SK-MEL-5 (cell line): ENCODE measurements around the gene WLS. TPM values are rescaled to one million over a fixed set of nuclear protein-coding genes. Genes with fewer than 3 reads are reported as not detected.
A peak's percentile ranks its signal among the peaks of the same experiment; 100 is the strongest.

Experiments
- DNase-seq: peaks from one replicate; pipeline ENCODE4 v3.0.0-alpha.2; 2016; ENCODE audit warnings: low read depth, low spot score
- in situ Hi-C: cut with HindIII; loops from 2 replicates; pipeline ENCODE4 v1.10.0; 2016; ENCODE audit warnings: low sequenced_read_pairs, high pct_unique_total_duplicates, low pct_unique_long_range_greater_than_20kb
- total RNA-seq: library from RNA; depleted of rRNA; stranded (reverse); fragments of >200 nt; shearing (Covaris generic); gene quantifications from 2 replicates; pipeline ENCODE4 v1.2.3, GENCODE V29; 2014

The WLS gene
- total RNA-seq, 1 experiment from 2014 or later, result 33.8 TPM

- DNase-seq, result no peak
- in situ Hi-C loops, result no loop called here
Measured at GRCh38 chr1:68230901-68231626, 1.3 kb downstream of the WLS start.

GRCh38 chr1:68230484-68230802 lies 1.9 kb downstream of the WLS start:
- in situ Hi-C loops, result no loop called here
- peak; percentile 5 for DNase-seq

- in situ Hi-C loops, result no loop called here
- no peak for DNase-seq
Measured at GRCh38 chr1:68229650-68230483, 2.5 kb downstream of the WLS start.

GRCh38 chr1:68228851-68229250 lies 3.5 kb downstream of the WLS start:
- in situ Hi-C loops, result no loop called here

GRCh38 chr1:68227598-68227997 lies 4.7 kb downstream of the WLS start:
- in situ Hi-C loops, result no loop called here
- no peak for DNase-seq

More at GRCh38 chr1:68228851-68229250, 3.5 kb downstream of the WLS start:
- no peak for DNase-seq

- in situ Hi-C loops, result no loop called here
- no peak for DNase-seq
Measured at GRCh38 chr1:68225781-68226180, 6.5 kb downstream of the WLS start.

GRCh38 chr1:68223687-68224086 lies 8.6 kb downstream of the WLS start:
- in situ Hi-C loops, result no loop called here
- DNase-seq, result no peak

- DNase-seq, result no peak
Measured at GRCh38 chr1:68221980-68222373, 10.3 kb downstream of the WLS start.

GRCh38 chr1:68221001-68221979 lies 11.0 kb downstream of the WLS start:
- in situ Hi-C loops, result no loop called here
- no peak for DNase-seq

More at GRCh38 chr1:68221980-68222373, 10.3 kb downstream of the WLS start:
- in situ Hi-C loops, result no loop called here

GRCh38 chr1:68220420-68220819 lies 11.9 kb downstream of the WLS start:
- DNase-seq, result no peak
- in situ Hi-C loops, result no loop called here

GRCh38 chr1:68218490-68218889 lies 13.8 kb downstream of the WLS start:
- in situ Hi-C loops, result no loop called here

GRCh38 chr1:68217618-68218017 lies 14.7 kb downstream of the WLS start:
- in situ Hi-C loops, result no loop called here
- DNase-seq, result no peak

More at GRCh38 chr1:68218490-68218889, 13.8 kb downstream of the WLS start:
- no peak for DNase-seq

GRCh38 chr1:68217060-68217554 lies 15.2 kb downstream of the WLS start:
- no peak for DNase-seq

GRCh38 chr1:68216089-68216772 lies 16.1 kb downstream of the WLS start:
- in situ Hi-C loops, result no loop called here
- DNase-seq, result no peak

More at GRCh38 chr1:68217060-68217554, 15.2 kb downstream of the WLS start:
- in situ Hi-C loops, result no loop called here

- in situ Hi-C loops, result no loop called here
- no peak for DNase-seq
Measured at GRCh38 chr1:68213843-68214242, 18.5 kb downstream of the WLS start.

GRCh38 chr1:68211761-68212380 lies 20.5 kb downstream of the WLS start:
- no peak for DNase-seq
- in situ Hi-C loops, result no loop called here

GRCh38 chr1:68210829-68211228 lies 21.5 kb downstream of the WLS start:
- DNase-seq, result no peak
- in situ Hi-C loops, result no loop called here
